K562 (cell line): Measurements from ENCODE around the gene LRP3. TPM values are rescaled to one million over a fixed set of nuclear protein-coding genes. Genes with fewer than 3 reads are reported as not detected.
A peak's percentile ranks its signal among the peaks of the same experiment; 100 is the strongest.

Experiments
- CBFB ChIP-seq: sonication (generic); formaldehyde crosslinking; IDR thresholded peaks from 2 replicates; pipeline ENCODE4 v1.4.0; 2020; ENCODE audit warnings: mild to moderate bottlenecking, missing genetic modification reagents
- COPS2 ChIP-seq: fragments of 450-650 bp; conservative IDR thresholded peaks from 2 replicates; pipeline ENCODE4 v1.6.1; 2016; ENCODE audit warnings: mild to moderate bottlenecking, moderate library complexity
- PHF21A ChIP-seq: fragments of 450-650 bp; IDR thresholded peaks from 2 replicates; pipeline ENCODE4 v1.6.1; 2017; ENCODE audit warnings: low read depth, borderline replicate concordance
- SAFB2 ChIP-seq: fragments of 200-400 bp; formaldehyde crosslinking; IDR thresholded peaks from 2 replicates; pipeline ENCODE4 v1.6.1; 2018; ENCODE audit warnings: borderline replicate concordance, low read length, low read depth, moderate library complexity; ENCODE audit not compliant: severe bottlenecking
- TAF7 ChIP-seq: fragments of 450-650 bp; IDR thresholded peaks from 2 replicates; pipeline ENCODE4 v1.6.1; 2016; ENCODE audit warnings: missing genetic modification characterization, missing compliant biosample characterization
- polyA plus RNA-seq, 8 experiments: library from polyadenylated mRNA; depleted of rRNA in 4 of 8; stranded (reverse) in 5 of 8; unstranded in 3 of 8; fragments of >200 nt; fragmentation: Nextera tagmentation in 2 of 8; fragmentation: Illumina TruSeq in 1 of 8; extraction: Ambion mirVana in 2 of 8; extraction: Trizol in 1 of 8; gene quantifications; 2 replicates each; pipeline versions ENCODE4 v1.2.1 to v1.2.3, GENCODE V29; 2011 to 2014; ENCODE audit warnings: inconsistent platforms in 1 of 8, missing spikeins in 1 of 8
- total RNA-seq, 7 experiments: library from RNA; depleted of rRNA in 6 of 7; stranded (reverse); fragments of >200 nt in 6 of 7; fragmentation: Illumina TruSeq in 2 of 7; extraction: Trizol in 2 of 7; gene quantifications; 2 replicates each; pipeline versions ENCODE4 v1.2.1 to v1.2.3, GENCODE V29; 2011 to 2021; ENCODE audit warnings: low replicate concordance in 1 of 7
- TF ChIP-seq, protein P1 (sequence below): fragments of 200-800 bp; sonication (Bioruptor generic); IDR thresholded peaks from 2 replicates; pipeline ENCODE4 v1.6.1; 2016; ENCODE audit warnings: missing genetic modification characterization, missing compliant biosample characterization
- TF ChIP-seq, protein P2 (sequence below): fragments of 200-400 bp; formaldehyde crosslinking; IDR thresholded peaks from 2 replicates; pipeline ENCODE4 v1.6.1; 2017; ENCODE audit warnings: mild to moderate bottlenecking, low read depth, low read length, moderate library complexity
- TF ChIP-seq, protein P3 (sequence below): fragments of 450-650 bp; formaldehyde crosslinking; IDR thresholded peaks from 2 replicates; pipeline ENCODE4 v1.4.0; 2020; ENCODE audit warnings: mild to moderate bottlenecking, mixed read lengths
- TF ChIP-seq, protein P4 (sequence below): fragments of 450-650 bp; formaldehyde crosslinking; IDR thresholded peaks from 2 replicates; pipeline ENCODE4 v1.4.0; 2022; ENCODE audit warnings: missing genetic modification characterization
- TF ChIP-seq, protein P5 (sequence below): fragments of 250-450 bp; sonication (Bioruptor Pico); IDR thresholded peaks from 2 replicates; pipeline ENCODE4 v1.4.0; 2020; ENCODE audit warnings: mild to moderate bottlenecking, moderate library complexity, borderline replicate concordance

Gene LRP3
- total and polyA plus RNA-seq, 9 of the 15 experiments (the other 6 are each of a cell fraction or from before 2014, with no cell fraction given): 0.29 TPM; not detected in 8

DNA sequence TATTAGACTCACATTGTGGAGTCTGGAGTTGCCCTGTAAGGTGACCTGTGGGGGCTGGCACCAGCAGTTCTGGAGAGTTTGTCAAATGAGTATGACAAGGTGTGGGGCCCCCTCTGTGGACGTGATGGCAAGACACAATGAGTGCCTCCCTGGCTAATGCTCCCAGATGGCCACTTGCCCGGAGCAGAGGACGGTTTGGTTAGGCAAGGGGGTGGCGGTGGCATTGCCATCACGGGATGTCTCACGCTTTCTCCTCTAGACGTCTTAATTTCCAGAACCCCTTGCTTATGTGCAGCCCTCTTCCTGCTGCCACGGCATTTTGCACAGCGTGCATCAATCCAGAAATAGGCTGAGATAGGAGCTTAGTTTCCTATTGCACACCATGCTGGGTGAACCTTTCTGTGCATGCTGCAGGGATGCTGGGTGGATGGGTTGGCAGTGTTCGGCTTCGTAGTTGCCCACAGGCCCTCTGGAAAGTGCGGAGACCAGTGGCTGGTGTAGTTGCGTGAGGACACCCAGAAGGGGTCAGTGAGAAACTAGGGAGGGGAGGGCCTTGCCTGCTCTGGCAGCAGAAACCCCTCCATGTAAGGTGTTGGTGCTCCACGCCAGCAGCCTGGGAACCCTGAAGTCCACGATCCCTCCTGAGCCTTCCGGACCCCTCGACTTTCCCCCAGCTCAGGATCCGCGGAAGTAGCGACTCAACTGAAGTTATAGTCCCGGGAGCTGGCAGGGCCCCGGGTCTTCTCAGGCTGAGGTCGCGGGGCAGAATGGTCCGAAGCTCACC lies 18.1 kb upstream of the LRP3 start (continued):
- TF ChIP-seq, protein P1, sequence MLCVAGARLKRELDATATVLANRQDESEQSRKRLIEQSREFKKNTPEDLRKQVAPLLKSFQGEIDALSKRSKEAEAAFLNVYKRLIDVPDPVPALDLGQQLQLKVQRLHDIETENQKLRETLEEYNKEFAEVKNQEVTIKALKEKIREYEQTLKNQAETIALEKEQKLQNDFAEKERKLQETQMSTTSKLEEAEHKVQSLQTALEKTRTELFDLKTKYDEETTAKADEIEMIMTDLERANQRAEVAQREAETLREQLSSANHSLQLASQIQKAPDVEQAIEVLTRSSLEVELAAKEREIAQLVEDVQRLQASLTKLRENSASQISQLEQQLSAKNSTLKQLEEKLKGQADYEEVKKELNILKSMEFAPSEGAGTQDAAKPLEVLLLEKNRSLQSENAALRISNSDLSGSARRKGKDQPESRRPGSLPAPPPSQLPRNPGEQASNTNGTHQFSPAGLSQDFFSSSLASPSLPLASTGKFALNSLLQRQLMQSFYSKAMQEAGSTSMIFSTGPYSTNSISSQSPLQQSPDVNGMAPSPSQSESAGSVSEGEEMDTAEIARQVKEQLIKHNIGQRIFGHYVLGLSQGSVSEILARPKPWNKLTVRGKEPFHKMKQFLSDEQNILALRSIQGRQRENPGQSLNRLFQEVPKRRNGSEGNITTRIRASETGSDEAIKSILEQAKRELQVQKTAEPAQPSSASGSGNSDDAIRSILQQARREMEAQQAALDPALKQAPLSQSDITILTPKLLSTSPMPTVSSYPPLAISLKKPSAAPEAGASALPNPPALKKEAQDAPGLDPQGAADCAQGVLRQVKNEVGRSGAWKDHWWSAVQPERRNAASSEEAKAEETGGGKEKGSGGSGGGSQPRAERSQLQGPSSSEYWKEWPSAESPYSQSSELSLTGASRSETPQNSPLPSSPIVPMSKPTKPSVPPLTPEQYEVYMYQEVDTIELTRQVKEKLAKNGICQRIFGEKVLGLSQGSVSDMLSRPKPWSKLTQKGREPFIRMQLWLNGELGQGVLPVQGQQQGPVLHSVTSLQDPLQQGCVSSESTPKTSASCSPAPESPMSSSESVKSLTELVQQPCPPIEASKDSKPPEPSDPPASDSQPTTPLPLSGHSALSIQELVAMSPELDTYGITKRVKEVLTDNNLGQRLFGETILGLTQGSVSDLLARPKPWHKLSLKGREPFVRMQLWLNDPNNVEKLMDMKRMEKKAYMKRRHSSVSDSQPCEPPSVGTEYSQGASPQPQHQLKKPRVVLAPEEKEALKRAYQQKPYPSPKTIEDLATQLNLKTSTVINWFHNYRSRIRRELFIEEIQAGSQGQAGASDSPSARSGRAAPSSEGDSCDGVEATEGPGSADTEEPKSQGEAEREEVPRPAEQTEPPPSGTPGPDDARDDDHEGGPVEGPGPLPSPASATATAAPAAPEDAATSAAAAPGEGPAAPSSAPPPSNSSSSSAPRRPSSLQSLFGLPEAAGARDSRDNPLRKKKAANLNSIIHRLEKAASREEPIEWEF (CRISPR knock-in tag): no peak
- TF ChIP-seq, protein P2, sequence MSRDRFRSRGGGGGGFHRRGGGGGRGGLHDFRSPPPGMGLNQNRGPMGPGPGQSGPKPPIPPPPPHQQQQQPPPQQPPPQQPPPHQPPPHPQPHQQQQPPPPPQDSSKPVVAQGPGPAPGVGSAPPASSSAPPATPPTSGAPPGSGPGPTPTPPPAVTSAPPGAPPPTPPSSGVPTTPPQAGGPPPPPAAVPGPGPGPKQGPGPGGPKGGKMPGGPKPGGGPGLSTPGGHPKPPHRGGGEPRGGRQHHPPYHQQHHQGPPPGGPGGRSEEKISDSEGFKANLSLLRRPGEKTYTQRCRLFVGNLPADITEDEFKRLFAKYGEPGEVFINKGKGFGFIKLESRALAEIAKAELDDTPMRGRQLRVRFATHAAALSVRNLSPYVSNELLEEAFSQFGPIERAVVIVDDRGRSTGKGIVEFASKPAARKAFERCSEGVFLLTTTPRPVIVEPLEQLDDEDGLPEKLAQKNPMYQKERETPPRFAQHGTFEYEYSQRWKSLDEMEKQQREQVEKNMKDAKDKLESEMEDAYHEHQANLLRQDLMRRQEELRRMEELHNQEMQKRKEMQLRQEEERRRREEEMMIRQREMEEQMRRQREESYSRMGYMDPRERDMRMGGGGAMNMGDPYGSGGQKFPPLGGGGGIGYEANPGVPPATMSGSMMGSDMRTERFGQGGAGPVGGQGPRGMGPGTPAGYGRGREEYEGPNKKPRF: no peak
- TF ChIP-seq SAFB2 (no peak), COPS2 (no peak), TAF7 (tag) (peak; percentile 69; the same call in 1 of the 2 replicates), CBFB (no peak), PHF21A (no peak)
- TF ChIP-seq, protein P3, sequence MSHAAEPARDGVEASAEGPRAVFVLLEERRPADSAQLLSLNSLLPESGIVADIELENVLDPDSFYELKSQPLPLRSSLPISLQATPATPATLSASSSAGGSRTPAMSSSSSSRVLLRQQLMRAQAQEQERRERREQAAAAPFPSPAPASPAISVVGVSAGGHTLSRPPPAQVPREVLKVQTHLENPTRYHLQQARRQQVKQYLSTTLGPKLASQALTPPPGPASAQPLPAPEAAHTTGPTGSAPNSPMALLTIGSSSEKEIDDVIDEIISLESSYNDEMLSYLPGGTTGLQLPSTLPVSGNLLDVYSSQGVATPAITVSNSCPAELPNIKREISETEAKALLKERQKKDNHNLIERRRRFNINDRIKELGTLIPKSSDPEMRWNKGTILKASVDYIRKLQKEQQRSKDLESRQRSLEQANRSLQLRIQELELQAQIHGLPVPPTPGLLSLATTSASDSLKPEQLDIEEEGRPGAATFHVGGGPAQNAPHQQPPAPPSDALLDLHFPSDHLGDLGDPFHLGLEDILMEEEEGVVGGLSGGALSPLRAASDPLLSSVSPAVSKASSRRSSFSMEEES (CRISPR knock-in tag): no peak
- TF ChIP-seq, protein P4, sequence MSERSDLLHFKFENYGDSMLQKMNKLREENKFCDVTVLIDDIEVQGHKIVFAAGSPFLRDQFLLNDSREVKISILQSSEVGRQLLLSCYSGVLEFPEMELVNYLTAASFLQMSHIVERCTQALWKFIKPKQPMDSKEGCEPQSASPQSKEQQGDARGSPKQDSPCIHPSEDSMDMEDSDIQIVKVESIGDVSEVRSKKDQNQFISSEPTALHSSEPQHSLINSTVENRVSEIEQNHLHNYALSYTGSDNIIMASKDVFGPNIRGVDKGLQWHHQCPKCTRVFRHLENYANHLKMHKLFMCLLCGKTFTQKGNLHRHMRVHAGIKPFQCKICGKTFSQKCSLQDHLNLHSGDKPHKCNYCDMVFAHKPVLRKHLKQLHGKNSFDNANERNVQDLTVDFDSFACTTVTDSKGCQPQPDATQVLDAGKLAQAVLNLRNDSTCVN (CRISPR knock-in tag): no peak
- TF ChIP-seq, protein P5, sequence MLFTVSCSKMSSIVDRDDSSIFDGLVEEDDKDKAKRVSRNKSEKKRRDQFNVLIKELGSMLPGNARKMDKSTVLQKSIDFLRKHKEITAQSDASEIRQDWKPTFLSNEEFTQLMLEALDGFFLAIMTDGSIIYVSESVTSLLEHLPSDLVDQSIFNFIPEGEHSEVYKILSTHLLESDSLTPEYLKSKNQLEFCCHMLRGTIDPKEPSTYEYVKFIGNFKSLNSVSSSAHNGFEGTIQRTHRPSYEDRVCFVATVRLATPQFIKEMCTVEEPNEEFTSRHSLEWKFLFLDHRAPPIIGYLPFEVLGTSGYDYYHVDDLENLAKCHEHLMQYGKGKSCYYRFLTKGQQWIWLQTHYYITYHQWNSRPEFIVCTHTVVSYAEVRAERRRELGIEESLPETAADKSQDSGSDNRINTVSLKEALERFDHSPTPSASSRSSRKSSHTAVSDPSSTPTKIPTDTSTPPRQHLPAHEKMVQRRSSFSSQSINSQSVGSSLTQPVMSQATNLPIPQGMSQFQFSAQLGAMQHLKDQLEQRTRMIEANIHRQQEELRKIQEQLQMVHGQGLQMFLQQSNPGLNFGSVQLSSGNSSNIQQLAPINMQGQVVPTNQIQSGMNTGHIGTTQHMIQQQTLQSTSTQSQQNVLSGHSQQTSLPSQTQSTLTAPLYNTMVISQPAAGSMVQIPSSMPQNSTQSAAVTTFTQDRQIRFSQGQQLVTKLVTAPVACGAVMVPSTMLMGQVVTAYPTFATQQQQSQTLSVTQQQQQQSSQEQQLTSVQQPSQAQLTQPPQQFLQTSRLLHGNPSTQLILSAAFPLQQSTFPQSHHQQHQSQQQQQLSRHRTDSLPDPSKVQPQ (CRISPR knock-in tag): no peak
